Thyroid gland (tissue), 4 donors: Measurements from ENCODE around the gene TSPAN5.

Experiments used
- POLR2A ChIP-seq, 2 donors: fragments of 450-650 bp; IDR thresholded peaks; one replicate each; pipeline ENCODE4 v1.6.1; 2017; ENCODE audit warnings: antibody characterized with exemption in 2 of 2, mild to moderate bottlenecking in 2 of 2, moderate library complexity in 1 of 2
- TF ChIP-seq, protein P1 (sequence below), 6 experiments: fragments of 200-600 bp in 3 of 6; fragments of 450-650 bp in 3 of 6; sonication (generic) in 3 of 6; IDR thresholded peaks; one replicate each; pipeline ENCODE4 v1.5.1; 2016 to 2019; ENCODE audit warnings: antibody characterized with exemption in 6 of 6, mild to moderate bottlenecking in 2 of 6, inconsistent platforms in 1 of 6, moderate library complexity in 1 of 6

DNA sequence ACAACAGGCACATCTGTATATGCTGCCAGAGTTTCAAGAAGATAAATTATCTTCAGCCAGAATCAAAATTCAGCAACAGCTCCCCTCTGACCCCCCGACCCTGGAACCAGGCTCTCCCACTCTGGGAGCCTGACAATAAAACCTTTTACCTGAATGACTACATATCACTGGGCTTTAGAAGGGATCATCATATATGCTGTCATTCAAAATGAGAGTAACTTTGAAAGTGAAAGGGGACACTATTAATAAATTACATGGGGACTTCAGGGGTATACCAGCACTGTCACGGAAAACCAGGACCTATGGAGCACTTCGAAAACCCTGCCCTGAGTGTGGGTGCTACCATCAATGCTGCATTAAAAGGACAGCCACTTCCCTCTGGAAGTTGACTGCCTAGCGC is 26.2 kb downstream of the TSPAN5 start:
- TF ChIP-seq, protein P1, sequence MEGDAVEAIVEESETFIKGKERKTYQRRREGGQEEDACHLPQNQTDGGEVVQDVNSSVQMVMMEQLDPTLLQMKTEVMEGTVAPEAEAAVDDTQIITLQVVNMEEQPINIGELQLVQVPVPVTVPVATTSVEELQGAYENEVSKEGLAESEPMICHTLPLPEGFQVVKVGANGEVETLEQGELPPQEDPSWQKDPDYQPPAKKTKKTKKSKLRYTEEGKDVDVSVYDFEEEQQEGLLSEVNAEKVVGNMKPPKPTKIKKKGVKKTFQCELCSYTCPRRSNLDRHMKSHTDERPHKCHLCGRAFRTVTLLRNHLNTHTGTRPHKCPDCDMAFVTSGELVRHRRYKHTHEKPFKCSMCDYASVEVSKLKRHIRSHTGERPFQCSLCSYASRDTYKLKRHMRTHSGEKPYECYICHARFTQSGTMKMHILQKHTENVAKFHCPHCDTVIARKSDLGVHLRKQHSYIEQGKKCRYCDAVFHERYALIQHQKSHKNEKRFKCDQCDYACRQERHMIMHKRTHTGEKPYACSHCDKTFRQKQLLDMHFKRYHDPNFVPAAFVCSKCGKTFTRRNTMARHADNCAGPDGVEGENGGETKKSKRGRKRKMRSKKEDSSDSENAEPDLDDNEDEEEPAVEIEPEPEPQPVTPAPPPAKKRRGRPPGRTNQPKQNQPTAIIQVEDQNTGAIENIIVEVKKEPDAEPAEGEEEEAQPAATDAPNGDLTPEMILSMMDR (IDR thresholded peaks at IDR 0.05), result no peak
- no peak for TF ChIP-seq POLR2A (IDR thresholded peaks at IDR 0.05)
